GM13976 (cell line): ENCODE measurements around the gene BAHD1.

Experiments
- DNase-seq: peaks from one replicate; pipeline ENCODE4 v3.0.0; 2012; ENCODE audit warnings: low spot score
- in situ Hi-C: fragments of 300-500 bp; cut with MboI; formaldehyde crosslinking; loops from one replicate; pipeline ENCODE4 v1.12.0; 2022; ENCODE audit warnings: low sequenced_read_pairs, mixed read lengths, inconsistent platforms; ENCODE audit not compliant: unreplicated experiment
- TF ChIP-seq, protein P1 (sequence below): IDR thresholded peaks from 2 replicates; pipeline ENCODE4 v1.5.1; 2012; ENCODE audit warnings: borderline replicate concordance, mild to moderate bottlenecking; ENCODE audit not compliant: insufficient read depth; ENCODE audit errors: extremely low read depth, missing control alignments, control extremely low read depth

The BAHD1 gene

DNA sequence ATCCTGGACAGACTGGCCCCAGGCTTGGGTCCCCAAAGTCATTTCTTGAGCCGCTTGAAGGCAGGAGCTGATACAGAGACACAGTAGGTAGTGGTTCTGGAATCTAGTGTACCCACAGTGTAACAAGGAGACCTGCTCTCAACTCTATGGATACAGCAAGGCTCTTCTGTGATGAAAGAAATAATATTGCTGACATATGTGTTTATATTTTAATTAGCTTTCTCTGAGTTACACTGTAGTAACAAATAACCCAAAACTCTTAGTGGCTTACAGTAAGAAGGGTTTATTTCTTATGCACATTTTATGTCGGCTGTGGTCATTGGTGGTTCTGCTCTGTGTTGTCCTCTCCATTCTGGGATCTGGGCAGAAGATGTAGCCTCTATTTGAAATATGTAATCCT is 75.6 kb downstream of the BAHD1 start:
- no peak for DNase-seq
- TF ChIP-seq, protein P1, sequence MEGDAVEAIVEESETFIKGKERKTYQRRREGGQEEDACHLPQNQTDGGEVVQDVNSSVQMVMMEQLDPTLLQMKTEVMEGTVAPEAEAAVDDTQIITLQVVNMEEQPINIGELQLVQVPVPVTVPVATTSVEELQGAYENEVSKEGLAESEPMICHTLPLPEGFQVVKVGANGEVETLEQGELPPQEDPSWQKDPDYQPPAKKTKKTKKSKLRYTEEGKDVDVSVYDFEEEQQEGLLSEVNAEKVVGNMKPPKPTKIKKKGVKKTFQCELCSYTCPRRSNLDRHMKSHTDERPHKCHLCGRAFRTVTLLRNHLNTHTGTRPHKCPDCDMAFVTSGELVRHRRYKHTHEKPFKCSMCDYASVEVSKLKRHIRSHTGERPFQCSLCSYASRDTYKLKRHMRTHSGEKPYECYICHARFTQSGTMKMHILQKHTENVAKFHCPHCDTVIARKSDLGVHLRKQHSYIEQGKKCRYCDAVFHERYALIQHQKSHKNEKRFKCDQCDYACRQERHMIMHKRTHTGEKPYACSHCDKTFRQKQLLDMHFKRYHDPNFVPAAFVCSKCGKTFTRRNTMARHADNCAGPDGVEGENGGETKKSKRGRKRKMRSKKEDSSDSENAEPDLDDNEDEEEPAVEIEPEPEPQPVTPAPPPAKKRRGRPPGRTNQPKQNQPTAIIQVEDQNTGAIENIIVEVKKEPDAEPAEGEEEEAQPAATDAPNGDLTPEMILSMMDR = no peak
- in situ Hi-C loops = no loop called here
